Measurements from ENCODE around the gene C1orf167.
A peak's percentile ranks its signal among the peaks of the same experiment; 100 is the strongest.

Gene C1orf167

GRCh38 chr1:11761988-11762406 lies at the start of gene C1orf167:
Gene C1orf167, plus strand, starts transcription at chr1:11762193. Its CDS starts 2,208 bp downstream, at chr1:11764401.
- DNase-seq (ENCODE audit: low spot score), result no peak

- DNase-seq (ENCODE audit: low spot score), result no peak
Measured at GRCh38 chr1:11712285-11712684, 49.7 kb upstream of the C1orf167 start.

- DNase-seq (ENCODE audit: low spot score), result no peak
Measured at GRCh38 chr1:11713095-11713494, 48.9 kb upstream of the C1orf167 start.

GRCh38 chr1:11714831-11715575 lies 47.0 kb upstream of the C1orf167 start:
- DNase-seq (ENCODE audit: low spot score), result no peak

- peak; percentile 82 for DNase-seq (ENCODE audit: low spot score)
Measured at GRCh38 chr1:11719313-11720032, 42.5 kb upstream of the C1orf167 start.

GRCh38 chr1:11720033-11720376 lies 42.0 kb upstream of the C1orf167 start:
- no peak for DNase-seq (ENCODE audit: low spot score)

- no peak for DNase-seq (ENCODE audit: low spot score)
Measured at GRCh38 chr1:11720525-11720924, 41.5 kb upstream of the C1orf167 start.

GRCh38 chr1:11721311-11721710 lies 40.7 kb upstream of the C1orf167 start:
- no peak for DNase-seq (ENCODE audit: low spot score)

GRCh38 chr1:11722538-11722937 lies 39.5 kb upstream of the C1orf167 start:
- DNase-seq (ENCODE audit: low spot score), result no peak

- no peak for DNase-seq (ENCODE audit: low spot score)
Measured at GRCh38 chr1:11725616-11726015, 36.4 kb upstream of the C1orf167 start.

- DNase-seq (ENCODE audit: low spot score), result no peak
Measured at GRCh38 chr1:11727119-11727518, 34.9 kb upstream of the C1orf167 start.

GRCh38 chr1:11728126-11728806 lies 33.7 kb upstream of the C1orf167 start:
- no peak for DNase-seq (ENCODE audit: low spot score)

GRCh38 chr1:11729155-11729497 lies 32.9 kb upstream of the C1orf167 start:
- no peak for DNase-seq (ENCODE audit: low spot score)

GRCh38 chr1:11729498-11730428 lies 32.2 kb upstream of the C1orf167 start:
- peak; percentile 36 for DNase-seq (ENCODE audit: low spot score)

GRCh38 chr1:11730429-11730891 lies 31.5 kb upstream of the C1orf167 start:
- DNase-seq (ENCODE audit: low spot score), result peak; percentile 34

- DNase-seq (ENCODE audit: low spot score), result peak; percentile 92
Measured at GRCh38 chr1:11731691-11732283, 30.2 kb upstream of the C1orf167 start.

- DNase-seq (ENCODE audit: low spot score), result no peak
Measured at GRCh38 chr1:11733306-11733705, 28.7 kb upstream of the C1orf167 start.

- no peak for DNase-seq (ENCODE audit: low spot score)
Measured at GRCh38 chr1:11735531-11735853, 26.5 kb upstream of the C1orf167 start.

GRCh38 chr1:11735854-11736745 lies 25.9 kb upstream of the C1orf167 start, which contains the start of gene AGTRAP:
Gene AGTRAP, plus strand, starts transcription at chr1:11736136. Its CDS starts 73 bp downstream, at chr1:11736209.
- DNase-seq (ENCODE audit: low spot score), result peak; percentile 93
